Measurements from ENCODE around the gene SMG5.

Gene SMG5

DNA sequence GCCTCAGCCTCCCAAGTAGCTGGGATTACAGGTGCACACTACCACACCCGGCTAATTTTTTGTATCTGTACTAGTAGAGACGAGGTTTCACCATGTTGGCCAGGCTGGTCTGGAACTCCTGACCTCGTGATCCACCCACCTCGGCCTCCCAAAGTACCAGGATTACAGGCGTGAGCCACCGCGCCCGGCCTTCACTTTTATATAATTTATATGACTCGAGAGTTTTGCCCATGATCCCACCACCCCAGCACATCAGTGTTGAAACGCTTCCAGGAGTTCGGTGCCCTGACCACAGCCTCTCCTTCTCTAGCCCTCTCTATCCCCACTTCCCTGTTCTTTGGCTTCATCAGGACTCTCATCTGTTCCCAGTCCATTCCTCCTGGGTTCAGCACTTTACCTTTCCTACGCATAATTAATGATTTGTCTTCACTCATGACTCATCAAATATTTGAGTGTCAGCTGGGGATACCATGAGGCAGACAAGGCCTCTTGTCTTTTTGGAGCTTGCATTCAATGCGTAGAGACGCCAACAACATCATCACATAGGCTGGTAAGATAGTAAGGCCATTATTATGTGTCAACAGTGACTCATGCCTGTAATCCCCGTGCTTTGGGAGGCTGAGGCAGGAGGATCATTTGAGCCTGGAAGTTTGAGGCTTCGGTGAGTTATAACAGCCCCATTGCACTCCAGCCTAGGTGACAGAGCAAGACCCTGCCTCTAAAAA is 68.4 kb downstream of the SMG5 start:
- DNase-seq (ENCODE audit: low read depth) = no peak

- no peak for DNase-seq (ENCODE audit: low read depth)
These were observed 69.0 kb downstream of the SMG5 start for GRCh38 chr1:156213644-156213966.

- peak; percentile 93 for DNase-seq (ENCODE audit: low read depth)
These were observed 69.6 kb downstream of the SMG5 start, which contains the start of gene PMF1 for GRCh38 chr1:156212833-156213643. Gene PMF1 (plus strand): TSS chr1:156213007. CDS start chr1:156213016, 9 bp downstream.

DNA sequence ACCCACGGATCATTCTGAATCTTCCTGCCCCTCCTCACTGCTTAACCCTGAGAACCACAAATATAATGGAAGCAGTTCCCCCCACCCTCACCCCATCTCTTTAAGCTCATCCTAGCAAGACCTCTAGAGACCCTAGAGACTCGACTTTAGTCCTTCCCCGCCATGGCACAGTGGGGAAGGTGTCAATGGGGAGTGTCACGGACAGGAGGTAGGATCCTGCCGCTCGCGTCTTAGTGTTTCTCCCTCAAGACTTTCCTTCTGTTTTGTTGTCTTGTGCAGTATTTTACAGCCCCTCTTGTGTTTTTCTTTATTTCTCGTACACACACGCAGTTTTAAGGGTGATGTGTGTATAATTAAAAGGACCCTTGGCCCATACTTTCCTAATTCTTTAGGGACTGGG is 70.5 kb downstream of the SMG5 start:
- no peak for DNase-seq (ENCODE audit: low read depth)

- DNase-seq (ENCODE audit: low read depth) = no peak
These were observed 71.4 kb downstream of the SMG5 start for GRCh38 chr1:156211243-156211642.

DNA sequence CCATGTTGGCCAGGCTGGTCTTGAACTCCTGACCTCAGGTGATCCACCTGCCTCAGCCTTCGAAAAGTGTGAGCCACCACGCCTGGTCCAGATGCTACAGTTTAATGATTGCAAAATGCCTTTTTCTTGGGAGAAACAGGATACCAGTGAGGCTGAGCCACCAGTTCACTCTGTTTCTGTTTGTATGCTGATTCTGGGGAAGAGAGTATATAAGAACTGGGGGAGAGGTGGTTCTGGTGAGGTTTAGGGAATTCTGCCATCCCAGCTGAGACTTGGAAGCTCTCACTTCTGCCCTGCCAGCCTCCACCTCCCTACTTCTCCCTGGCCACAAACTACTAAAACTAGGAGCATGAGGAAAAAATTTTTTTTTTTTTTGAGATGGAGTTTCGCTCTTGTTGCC is 77.9 kb downstream of the SMG5 start:
- no peak for DNase-seq (ENCODE audit: low read depth)

GRCh38 chr1:156203331-156203730 is 79.3 kb downstream of the SMG5 start:
- no peak for DNase-seq (ENCODE audit: low read depth)

GRCh38 chr1:156200044-156200443 is 82.6 kb downstream of the SMG5 start:
- no peak for DNase-seq (ENCODE audit: low read depth)

Data from activated T-cell treated with anti-CD3 and anti-CD28 coated beads for 1 hour (primary cell).